ENCODE data around the gene WDR53.
"Not testable (repeated sequence)": the region's sequence is repeated elsewhere in the genome, so short reads cannot be mapped to it uniquely, and the experiment has no call there.

WDR53 gene

GRCh38 chr3:196517919-196518318, 50.4 kb downstream of the WDR53 start:
- DNase-seq (ENCODE audit: insufficient read length, low spot score) (no peak), FAIRE-seq (no peak)
- no peak for TF ChIP-seq CTCF (IDR thresholded peaks at IDR 0.05; ENCODE audit: insufficient read depth, missing control alignments)

- DNase-seq (ENCODE audit: insufficient read length, low spot score): no peak
- no peak for TF ChIP-seq CTCF (IDR thresholded peaks at IDR 0.05; ENCODE audit: insufficient read depth, missing control alignments)
- FAIRE-seq: no peak
These were observed 51.1 kb downstream of the WDR53 start for GRCh38 chr3:196517162-196517800.

DNA sequence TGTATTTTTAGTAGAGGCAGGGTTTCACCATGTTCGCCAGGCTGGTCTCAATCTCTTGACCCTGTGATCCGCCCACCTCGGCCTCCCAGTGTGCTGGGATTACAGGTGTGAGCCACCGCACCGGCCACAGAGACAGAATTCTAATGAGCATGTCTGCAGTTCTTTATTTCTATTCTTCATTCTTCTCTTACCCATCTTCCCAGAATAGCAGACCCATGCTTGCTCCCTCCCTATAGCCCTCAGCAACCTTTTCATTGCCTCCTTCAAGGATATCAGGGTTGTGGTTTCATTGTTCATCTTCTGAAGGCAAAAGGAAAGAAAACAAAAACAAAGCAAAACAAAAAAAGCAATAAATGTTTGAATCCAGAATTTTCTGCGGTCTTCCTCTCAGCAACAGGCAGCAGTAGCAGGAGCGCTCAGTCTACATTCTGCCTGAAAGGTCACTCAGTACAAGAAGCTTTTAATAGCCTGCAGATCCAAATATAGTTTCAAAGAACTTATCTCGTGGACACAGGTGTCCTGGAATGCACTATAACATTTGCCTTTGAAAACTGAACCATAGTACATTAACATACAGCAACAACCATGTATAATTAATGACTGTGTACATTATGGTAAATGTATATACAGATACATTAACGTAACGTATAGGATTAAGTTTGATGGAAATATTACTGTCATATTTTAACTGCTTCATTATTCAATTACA, 53.3 kb downstream of the WDR53 start, which contains the start of gene SMCO1:
TSS of gene SMCO1 (minus strand) at position 434 of the 709 bp plus-strand sequence. CDS start at position 297, 137 bp downstream.
- no peak for TF ChIP-seq CTCF (IDR thresholded peaks at IDR 0.05; ENCODE audit: insufficient read depth, missing control alignments)
- no peak for DNase-seq (ENCODE audit: insufficient read length, low spot score)
- FAIRE-seq: no peak

DNA sequence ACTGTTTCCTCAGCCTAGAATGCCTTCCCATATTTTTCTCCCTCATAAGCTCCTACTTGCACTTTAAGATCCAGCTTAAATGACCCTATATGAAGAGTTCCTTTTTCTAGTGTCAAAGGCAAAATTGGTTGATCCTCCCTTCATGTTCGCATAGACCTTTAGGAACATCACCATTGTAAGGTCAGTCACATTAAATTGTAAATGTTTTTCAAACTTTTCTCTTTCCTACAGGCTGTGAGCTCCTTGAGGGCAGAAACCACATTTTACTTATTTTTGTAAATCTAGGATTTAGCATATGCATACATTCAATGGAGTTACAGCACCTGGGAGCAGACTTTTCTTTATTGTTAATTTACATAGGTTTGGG, 54.0 kb downstream of the WDR53 start:
- FAIRE-seq (no peak), DNase-seq (ENCODE audit: insufficient read length, low spot score) (no peak)
- TF ChIP-seq CTCF (IDR thresholded peaks at IDR 0.05; ENCODE audit: insufficient read depth, missing control alignments): no peak

DNA sequence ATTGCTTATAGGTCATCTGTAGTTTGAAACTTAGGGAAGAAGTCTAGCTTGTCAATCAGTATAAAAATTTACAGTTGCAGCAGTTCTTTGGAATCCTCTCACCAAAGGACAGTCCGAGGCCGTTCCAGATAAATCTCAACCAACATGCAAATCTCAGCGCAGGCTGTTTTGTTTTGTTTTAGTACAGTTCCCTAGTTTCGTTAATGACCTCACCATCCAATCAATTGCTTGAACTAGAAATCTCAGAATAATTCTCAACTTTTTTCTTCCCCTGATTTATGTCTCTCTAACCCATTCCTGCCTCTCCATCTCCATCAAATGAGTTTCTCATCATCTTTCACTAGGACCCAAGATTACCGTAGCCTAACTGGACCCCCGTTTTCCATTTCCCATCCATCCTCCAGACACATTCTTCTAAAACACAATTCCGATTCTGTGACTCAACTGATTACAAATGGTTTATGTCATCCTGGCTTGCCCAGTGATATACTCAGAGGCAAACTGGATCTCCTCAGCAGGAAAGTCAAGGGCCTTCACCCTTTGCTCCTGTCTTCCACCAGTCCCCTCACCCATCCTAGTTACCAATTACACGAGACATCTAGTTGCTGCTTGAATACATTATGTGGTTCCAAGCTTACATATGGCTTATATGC, 54.5 kb downstream of the WDR53 start:
- DNase-seq (ENCODE audit: insufficient read length, low spot score) (no peak), FAIRE-seq (no peak)
- no peak for TF ChIP-seq CTCF (IDR thresholded peaks at IDR 0.05; ENCODE audit: insufficient read depth, missing control alignments)

DNA sequence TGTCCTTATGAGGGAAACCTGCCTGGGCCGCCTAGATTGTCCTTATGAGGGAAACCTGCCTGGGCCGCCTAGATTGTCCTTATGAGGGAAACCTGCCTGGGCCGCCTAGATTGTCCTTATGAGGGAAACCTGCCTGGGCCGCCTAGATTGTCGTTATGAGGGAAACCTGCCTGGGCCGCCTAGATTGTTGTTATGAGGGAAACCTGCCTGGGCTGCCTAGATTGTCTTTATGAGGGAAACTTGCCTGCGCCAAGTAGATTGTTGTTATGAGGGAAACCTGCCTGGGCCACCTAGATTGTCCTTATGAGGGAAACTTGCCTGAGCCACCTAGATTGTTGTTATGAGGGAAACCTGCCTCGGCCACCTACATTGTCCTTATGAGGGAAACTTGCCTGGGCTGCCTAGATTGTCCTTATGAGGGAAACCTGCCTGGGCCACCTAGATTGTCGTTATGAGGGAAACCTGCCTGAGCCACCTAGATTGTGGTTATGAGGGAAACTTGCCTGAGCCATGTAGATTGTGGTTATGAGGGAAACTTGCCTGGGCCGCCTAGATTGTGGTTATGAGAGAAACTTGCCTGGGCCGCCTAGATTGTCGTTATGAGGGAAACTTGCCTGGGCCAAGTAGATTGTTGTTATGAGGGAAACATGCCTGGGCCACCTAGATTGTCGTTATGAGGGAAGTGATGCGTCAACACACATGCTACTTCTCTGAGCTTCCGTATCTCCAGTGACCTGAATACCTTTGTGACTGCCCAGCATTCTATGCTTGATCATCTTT, 56.5 kb downstream of the WDR53 start:
- DNase-seq (ENCODE audit: insufficient read length, low spot score); FAIRE-seq: not testable (repeated sequence)

- FAIRE-seq; DNase-seq (ENCODE audit: insufficient read length, low spot score): not testable (repeated sequence)
These were observed 57.2 kb downstream of the WDR53 start for GRCh38 chr3:196511108-196511507.

Measured in D721Med (cell line).